ENCODE measurements around the gene SCGB1A1. TPM values are rescaled to one million over a fixed set of nuclear protein-coding genes. Genes with fewer than 3 reads are reported as not detected.

The SCGB1A1 gene
- total and polyA plus RNA-seq, 2 donors (not counting 1 experiment from before 2014, with no cell fraction given), result not detected

DNA sequence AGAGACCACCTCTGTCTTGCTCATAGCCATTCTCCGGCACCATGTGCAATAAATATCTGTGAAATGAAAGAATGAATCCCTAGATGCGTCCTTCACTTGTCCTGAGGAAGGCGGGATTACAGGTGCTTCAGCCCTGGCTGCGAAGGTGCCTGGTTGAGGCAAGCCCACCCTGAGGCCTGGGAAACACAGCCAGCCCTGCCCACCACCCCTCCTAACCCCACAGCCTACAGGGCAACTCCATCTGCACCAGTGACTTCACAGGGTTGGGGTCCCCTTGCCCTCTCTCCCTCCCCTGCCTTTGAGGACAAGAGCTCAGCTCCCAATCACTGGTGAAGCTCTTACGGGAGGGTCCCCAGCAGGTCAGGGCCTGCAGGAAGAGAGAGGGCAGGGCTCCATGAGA lies 17.5 kb upstream of the SCGB1A1 start:
- TF ChIP-seq EZH2 (IDR thresholded peaks at IDR 0.05; ENCODE audit: borderline replicate concordance, insufficient read depth, low read depth, low read length, poor library complexity, severe bottlenecking), result no peak
- TF ChIP-seq, protein P1, sequence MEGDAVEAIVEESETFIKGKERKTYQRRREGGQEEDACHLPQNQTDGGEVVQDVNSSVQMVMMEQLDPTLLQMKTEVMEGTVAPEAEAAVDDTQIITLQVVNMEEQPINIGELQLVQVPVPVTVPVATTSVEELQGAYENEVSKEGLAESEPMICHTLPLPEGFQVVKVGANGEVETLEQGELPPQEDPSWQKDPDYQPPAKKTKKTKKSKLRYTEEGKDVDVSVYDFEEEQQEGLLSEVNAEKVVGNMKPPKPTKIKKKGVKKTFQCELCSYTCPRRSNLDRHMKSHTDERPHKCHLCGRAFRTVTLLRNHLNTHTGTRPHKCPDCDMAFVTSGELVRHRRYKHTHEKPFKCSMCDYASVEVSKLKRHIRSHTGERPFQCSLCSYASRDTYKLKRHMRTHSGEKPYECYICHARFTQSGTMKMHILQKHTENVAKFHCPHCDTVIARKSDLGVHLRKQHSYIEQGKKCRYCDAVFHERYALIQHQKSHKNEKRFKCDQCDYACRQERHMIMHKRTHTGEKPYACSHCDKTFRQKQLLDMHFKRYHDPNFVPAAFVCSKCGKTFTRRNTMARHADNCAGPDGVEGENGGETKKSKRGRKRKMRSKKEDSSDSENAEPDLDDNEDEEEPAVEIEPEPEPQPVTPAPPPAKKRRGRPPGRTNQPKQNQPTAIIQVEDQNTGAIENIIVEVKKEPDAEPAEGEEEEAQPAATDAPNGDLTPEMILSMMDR (IDR thresholded peaks at IDR 0.05), result no peak
- intact Hi-C loops (cut with micrococcal nuclease), result no loop called here
- no peaks in the 10 kb centered on the region for H3K9me3 ChIP-seq (ENCODE audit: control extremely low read depth in 1 of 3, control insufficient read depth in 2 of 3, insufficient read depth in 1 of 3, low read length in 2 of 3)
- Mint-ChIP-seq H3K9me3 (ENCODE audit: insufficient read depth) (no peaks in the 10 kb centered on the region), H3K27me3 (peaks cover 18% of the 10 kb centered on the region), H3K4me1 (peaks cover 9% of the 10 kb centered on the region), H3K4me3 (no peak overlapping the region), H3K27ac (no peak overlapping the region)
- peaks cover 0 to 8% (median 0%) of the 10 kb centered on the region in 4 experiments for H3K27me3 ChIP-seq (replicated peaks in 1 of 4; ENCODE audit: control extremely low read depth in 1 of 4, control insufficient read depth in 3 of 4, insufficient read depth in 4 of 4, low read length in 3 of 4)
- ChIA-PET POLR2A (no interaction called here), CTCF (interaction anchor here (1.0 to 1.3 kb wide), 2 partner anchors 11 to 23 kb away, joined by 3 to 4 read pairs; no protein-coding TSS in a partner anchor)
- H2AFZ ChIP-seq (ENCODE audit: insufficient read depth, low read depth, low read length, poor library complexity, severe bottlenecking), result peak overlapping the region; percentile 84
- DNase-seq (no peak), ATAC-seq (ENCODE audit: low read depth) (no peak)
- 100% methylated on average over 4 of the region's 5 CpGs for WGBS (ENCODE audit: insufficient coverage)
- H3K27ac ChIP-seq (ENCODE audit: low read length in 2 of 2), result no peak overlapping the region
- H3K79me2 ChIP-seq (ENCODE audit: control insufficient read depth, insufficient read depth, low read length), result no peaks in the 10 kb centered on the region
- H3K4me3 ChIP-seq (ENCODE audit: control extremely low read depth in 1 of 5, extremely low read depth in 1 of 5, insufficient read depth in 1 of 5, low read depth in 2 of 5, low read length in 4 of 5), result no peak overlapping the region
- H3K9ac ChIP-seq (ENCODE audit: low read length), result no peak overlapping the region
- H3K36me3 ChIP-seq (replicated peaks in 1 of 2; ENCODE audit: control extremely low read depth in 1 of 2, control insufficient read depth in 1 of 2, extremely low read depth in 1 of 2, insufficient read depth in 2 of 2, low read length in 1 of 2), result no peaks in the 10 kb centered on the region
- H4K20me1 ChIP-seq (ENCODE audit: control insufficient read depth, insufficient read depth, low read length, poor library complexity, severe bottlenecking), result no peaks in the 10 kb centered on the region
- H3K4me2 ChIP-seq (replicated peaks; ENCODE audit: low read depth, low read length, poor library complexity, severe bottlenecking), result peak overlapping the region; percentile 66
- peaks cover 9 to 11% of the 10 kb centered on the region in 2 donors for H3K4me1 ChIP-seq (ENCODE audit: control insufficient read depth in 2 of 2, insufficient read depth in 2 of 2, low read length in 2 of 2)

DNA sequence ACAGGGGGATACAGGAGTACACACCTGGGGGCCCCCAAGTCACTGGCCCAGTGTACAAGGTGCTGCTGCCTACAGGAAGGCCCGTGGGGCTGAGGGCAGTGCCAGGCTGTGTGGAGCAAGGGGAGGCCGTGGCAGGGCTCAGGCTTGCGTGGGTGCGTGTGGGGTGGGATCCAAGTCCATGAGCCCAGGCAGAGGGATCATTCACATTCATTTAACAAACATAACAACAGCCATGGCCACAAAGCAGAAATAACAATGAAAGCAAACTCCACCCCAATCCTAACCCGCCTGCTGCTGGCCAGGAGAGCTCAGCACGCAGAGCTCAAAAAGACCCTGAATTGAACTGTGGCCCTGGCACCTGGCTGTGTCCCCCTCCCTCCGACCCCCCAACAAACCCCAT lies 17.0 kb upstream of the SCGB1A1 start:
- H3K27ac ChIP-seq (ENCODE audit: low read length in 2 of 2), result no peak overlapping the region
- no peak for ATAC-seq (ENCODE audit: low read depth)
- Mint-ChIP-seq H3K4me3 (no peak overlapping the region), H3K27me3 (peaks cover 18% of the 10 kb centered on the region), H3K27ac (no peak overlapping the region), H3K4me1 (peaks cover 9% of the 10 kb centered on the region), H3K9me3 (ENCODE audit: insufficient read depth) (no peaks in the 10 kb centered on the region)
- peak overlapping the region; percentile 66 for H3K4me2 ChIP-seq (replicated peaks; ENCODE audit: low read depth, low read length, poor library complexity, severe bottlenecking)
- no peak overlapping the region for H3K9ac ChIP-seq (ENCODE audit: low read length)
- POLR2A ChIA-PET, result interaction anchor here (0.5 kb wide), 1 partner anchor 475 kb away, joined by 3 read pairs; no protein-coding TSS in a partner anchor
- intact Hi-C loops (cut with micrococcal nuclease), result no loop called here
- peaks cover 9 to 11% of the 10 kb centered on the region in 2 donors for H3K4me1 ChIP-seq (ENCODE audit: control insufficient read depth in 2 of 2, insufficient read depth in 2 of 2, low read length in 2 of 2)
- no peaks in the 10 kb centered on the region for H3K79me2 ChIP-seq (ENCODE audit: control insufficient read depth, insufficient read depth, low read length)
- no peak for DNase-seq
- CTCF ChIA-PET, result interaction anchor here (1.3 kb wide), 1 partner anchor 23 kb away, joined by 4 read pairs; no protein-coding TSS in a partner anchor
- H2AFZ ChIP-seq (ENCODE audit: insufficient read depth, low read depth, low read length, poor library complexity, severe bottlenecking), result peak overlapping the region; percentile 84
- no peaks in the 10 kb centered on the region for H4K20me1 ChIP-seq (ENCODE audit: control insufficient read depth, insufficient read depth, low read length, poor library complexity, severe bottlenecking)
- peak overlapping the region in 1 of 5 experiments; percentile 33 for H3K4me3 ChIP-seq (ENCODE audit: control extremely low read depth in 1 of 5, extremely low read depth in 1 of 5, insufficient read depth in 1 of 5, low read depth in 2 of 5, low read length in 4 of 5)
- H3K27me3 ChIP-seq (replicated peaks in 1 of 4; ENCODE audit: control extremely low read depth in 1 of 4, control insufficient read depth in 3 of 4, insufficient read depth in 4 of 4, low read length in 3 of 4), result peaks cover 0 to 8% (median 0%) of the 10 kb centered on the region in 4 experiments
- 73% methylated on average over 7 of the region's 7 CpGs for WGBS (ENCODE audit: insufficient coverage)
- H3K36me3 ChIP-seq (replicated peaks in 1 of 2; ENCODE audit: control extremely low read depth in 1 of 2, control insufficient read depth in 1 of 2, extremely low read depth in 1 of 2, insufficient read depth in 2 of 2, low read length in 1 of 2), result no peaks in the 10 kb centered on the region
- H3K9me3 ChIP-seq (ENCODE audit: control extremely low read depth in 1 of 3, control insufficient read depth in 2 of 3, insufficient read depth in 1 of 3, low read length in 2 of 3), result no peaks in the 10 kb centered on the region
- TF ChIP-seq, protein P1 (IDR thresholded peaks at IDR 0.05), result no peak
- TF ChIP-seq EZH2 (IDR thresholded peaks at IDR 0.05; ENCODE audit: borderline replicate concordance, insufficient read depth, low read depth, low read length, poor library complexity, severe bottlenecking), result no peak

Measured in B cell (primary cell).